Stimulated activated CD4-positive, alpha-beta T cell treated with anti-CD3 and anti-CD28 coated beads, Interleukin-2, amount 100 ng/mL, for 48 hours (primary cell): ENCODE measurements around the gene PLCB3.
A peak's percentile ranks its signal among the peaks of the same experiment; 100 is the strongest.
"Not testable (repeated sequence)": the region's sequence is repeated elsewhere in the genome, so short reads cannot be mapped to it uniquely, and the experiment has no call there.

Source experiments
- DNase-seq, 2 donors: peaks; one replicate each; pipeline ENCODE4 v3.0.0-alpha.2; 2020

PLCB3 gene

GRCh38 chr11:64306563-64306875 lies 55.2 kb downstream of the PLCB3 start:
- DNase-seq = no peak

- no peak for DNase-seq
Observed at GRCh38 chr11:64306876-64307622, 55.7 kb downstream of the PLCB3 start.

GRCh38 chr11:64307795-64308194 lies 56.5 kb downstream of the PLCB3 start:
- not testable (repeated sequence) for DNase-seq

GRCh38 chr11:64312947-64313346 lies 61.6 kb downstream of the PLCB3 start:
- DNase-seq = no peak

GRCh38 chr11:64313491-64314145 lies 62.3 kb downstream of the PLCB3 start:
- DNase-seq = no peak

GRCh38 chr11:64314146-64314804 lies 62.9 kb downstream of the PLCB3 start:
- no peak for DNase-seq

- DNase-seq = no peak
Observed at GRCh38 chr11:64314805-64315561, 63.7 kb downstream of the PLCB3 start.

- not testable (repeated sequence) for DNase-seq
Observed at GRCh38 chr11:64315667-64316526, 64.6 kb downstream of the PLCB3 start.

GRCh38 chr11:64316672-64317324 lies 65.5 kb downstream of the PLCB3 start:
- no peak for DNase-seq

- DNase-seq = peak; percentile 88 to 96
Observed at GRCh38 chr11:64317325-64317960, 66.1 kb downstream of the PLCB3 start, which contains the start of gene TRMT112. Gene TRMT112 (minus strand): TSS chr11:64317559. CDS start chr11:64317526, 33 bp downstream.

- peak; percentile 87 to 90 for DNase-seq
Observed at GRCh38 chr11:64317961-64318765, 66.8 kb downstream of the PLCB3 start, which contains the start of gene PRDX5. Gene PRDX5 (plus strand): TSS chr11:64318121. CDS start chr11:64318216, 95 bp downstream.
